OCI-LY3 (cell line): ENCODE measurements around the gene CYB561D1.

Experiments
- CTCF ChIP-seq: fragments of 200-600, 300-600 bp; sonication (generic); IDR thresholded peaks from 2 replicates; pipeline ENCODE4 v1.5.1; 2014; ENCODE audit warnings: antibody characterized with exemption, low read length, low read depth
- EZH2phosphoT487 ChIP-seq: fragments of 200-600 bp; shearing (Covaris generic); IDR thresholded peaks from 2 replicates; pipeline ENCODE4 v1.6.1; 2018; ENCODE audit warnings: antibody characterized with exemption, mixed run types, low read depth

GRCh38 chr1:109479311-109479710 lies 14.6 kb upstream of the CYB561D1 start:
- no peak for TF ChIP-seq EZH2phosphoT487
- no peak for TF ChIP-seq CTCF
